ENCODE measurements around the gene KRTAP20-2. TPM values are rescaled to one million over a fixed set of nuclear protein-coding genes. Genes with fewer than 3 reads are reported as not detected.

The KRTAP20-2 gene
- total RNA-seq = not detected
- long read RNA-seq, donor 1 = 0 reads
- long read RNA-seq, donor 2 = 0 reads

DNA sequence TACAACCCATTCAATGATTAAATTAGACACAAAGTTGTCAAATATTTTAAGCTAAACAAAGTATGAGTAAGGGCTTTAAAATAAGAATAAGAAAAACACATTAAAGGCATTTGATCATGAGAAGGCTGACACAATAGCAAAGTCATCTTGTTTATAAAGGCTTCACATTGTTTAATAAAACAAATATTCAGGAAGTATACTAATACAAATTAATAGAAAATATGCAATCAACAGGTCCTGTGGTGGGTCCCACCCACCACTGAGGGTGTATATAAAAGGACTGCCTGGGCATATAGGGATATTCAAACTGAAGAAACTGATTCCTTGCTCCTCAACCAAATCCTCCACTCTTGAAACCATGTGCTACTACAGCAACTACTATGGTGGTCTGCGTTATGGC lies at the start of gene KRTAP20-2:
Gene KRTAP20-2 (plus strand): TSS at position 301 of the 400 bp plus-strand sequence. CDS start 58 bp downstream, at position 359.
- DNase-seq = no peak
- TF ChIP-seq, protein P1, sequence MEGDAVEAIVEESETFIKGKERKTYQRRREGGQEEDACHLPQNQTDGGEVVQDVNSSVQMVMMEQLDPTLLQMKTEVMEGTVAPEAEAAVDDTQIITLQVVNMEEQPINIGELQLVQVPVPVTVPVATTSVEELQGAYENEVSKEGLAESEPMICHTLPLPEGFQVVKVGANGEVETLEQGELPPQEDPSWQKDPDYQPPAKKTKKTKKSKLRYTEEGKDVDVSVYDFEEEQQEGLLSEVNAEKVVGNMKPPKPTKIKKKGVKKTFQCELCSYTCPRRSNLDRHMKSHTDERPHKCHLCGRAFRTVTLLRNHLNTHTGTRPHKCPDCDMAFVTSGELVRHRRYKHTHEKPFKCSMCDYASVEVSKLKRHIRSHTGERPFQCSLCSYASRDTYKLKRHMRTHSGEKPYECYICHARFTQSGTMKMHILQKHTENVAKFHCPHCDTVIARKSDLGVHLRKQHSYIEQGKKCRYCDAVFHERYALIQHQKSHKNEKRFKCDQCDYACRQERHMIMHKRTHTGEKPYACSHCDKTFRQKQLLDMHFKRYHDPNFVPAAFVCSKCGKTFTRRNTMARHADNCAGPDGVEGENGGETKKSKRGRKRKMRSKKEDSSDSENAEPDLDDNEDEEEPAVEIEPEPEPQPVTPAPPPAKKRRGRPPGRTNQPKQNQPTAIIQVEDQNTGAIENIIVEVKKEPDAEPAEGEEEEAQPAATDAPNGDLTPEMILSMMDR (IDR thresholded peaks at IDR 0.05) = no peak
- Histone ChIP-seq H3K4me1 (ENCODE audit: low read depth) (no peaks in the 10 kb centered on the region), H3K9me3 (peaks cover 54% of the 10 kb centered on the region), H3K36me3 (ENCODE audit: low read depth) (no peaks in the 10 kb centered on the region), H3K4me3 (no peak within 1 kb of the TSS)
- ATAC-seq = no peak
- intact Hi-C loops (cut with DNase I, micrococcal nuclease) = no loop called here

GRCh38 chr21:30590297-30590696 lies 44.7 kb upstream of the KRTAP20-2 start, which contains the start of gene KRTAP22-2:
KRTAP22-2 (minus strand) TSS chr21:30590397.
- peaks cover 44% of the 10 kb centered on the region for H3K9me3 ChIP-seq
- intact Hi-C loops (cut with DNase I, micrococcal nuclease) = no loop called here
- TF ChIP-seq, protein P1 (IDR thresholded peaks at IDR 0.05) = no peak
- no peak within 1 kb of the TSS for H3K4me3 ChIP-seq
- H3K36me3 ChIP-seq (ENCODE audit: low read depth) = no peaks in the 10 kb centered on the region
- H3K4me1 ChIP-seq (ENCODE audit: low read depth) = no peaks in the 10 kb centered on the region
- no peak for ATAC-seq
- no peak for DNase-seq

- Histone ChIP-seq H3K4me1 (ENCODE audit: low read depth) (no peaks in the 10 kb centered on the region), H3K36me3 (ENCODE audit: low read depth) (no peaks in the 10 kb centered on the region), H3K4me3 (no peak within 1 kb of the TSS), H3K9me3 (peaks cover 44% of the 10 kb centered on the region)
- DNase-seq (no peak), ATAC-seq (no peak)
- intact Hi-C loops (cut with DNase I, micrococcal nuclease) = no loop called here
- TF ChIP-seq, protein P1 (IDR thresholded peaks at IDR 0.05) = no peak
These were observed 42.9 kb upstream of the KRTAP20-2 start, which contains the start of gene KRTAP6-3 for GRCh38 chr21:30592140-30592539. KRTAP6-3 (plus strand) TSS chr21:30592440; CDS start chr21:30592446, 6 bp downstream.

GRCh38 chr21:30598802-30599201 lies 36.2 kb upstream of the KRTAP20-2 start, which contains the start of gene KRTAP6-2:
KRTAP6-2 (minus strand) TSS chr21:30598902; CDS start chr21:30598874, 28 bp downstream.
- H3K4me1 ChIP-seq (ENCODE audit: low read depth) = no peaks in the 10 kb centered on the region
- H3K4me3 ChIP-seq = no peak within 1 kb of the TSS
- H3K9me3 ChIP-seq = peaks cover 45% of the 10 kb centered on the region
- DNase-seq (no peak), ATAC-seq (no peak)
- H3K36me3 ChIP-seq (ENCODE audit: low read depth) = no peaks in the 10 kb centered on the region
- TF ChIP-seq, protein P1 (IDR thresholded peaks at IDR 0.05) = no peak
- intact Hi-C loops (cut with DNase I, micrococcal nuclease) = no loop called here

DNA sequence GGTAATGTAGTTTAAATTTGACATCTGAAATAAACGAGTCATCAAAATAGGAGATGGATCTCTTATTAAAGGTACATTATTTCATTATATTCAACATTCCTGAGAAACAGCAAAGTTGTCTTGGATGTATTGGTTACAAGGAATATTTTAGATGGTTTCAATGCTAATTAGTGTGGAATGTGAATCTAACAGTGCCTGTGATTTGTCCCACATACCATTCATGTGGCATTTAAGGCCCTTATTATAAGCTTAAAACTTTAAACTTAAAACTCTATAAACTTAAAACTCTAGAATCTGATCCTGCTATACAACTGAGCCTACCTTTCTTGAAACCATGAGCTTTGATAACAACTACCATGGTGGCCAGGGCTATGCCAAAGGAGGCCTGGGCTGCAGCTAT lies 34.2 kb upstream of the KRTAP20-2 start, which contains the start of gene KRTAP22-1:
Gene KRTAP22-1 (plus strand): TSS at position 301 of the 400 bp plus-strand sequence.
- DNase-seq = no peak
- no peaks in the 10 kb centered on the region for H3K36me3 ChIP-seq (ENCODE audit: low read depth)
- no peaks in the 10 kb centered on the region for H3K4me1 ChIP-seq (ENCODE audit: low read depth)
- ATAC-seq = no peak
- intact Hi-C loops (cut with DNase I, micrococcal nuclease) = no loop called here
- H3K4me3 ChIP-seq = no peak within 1 kb of the TSS
- H3K9me3 ChIP-seq = peaks cover 44% of the 10 kb centered on the region
- TF ChIP-seq, protein P1 (IDR thresholded peaks at IDR 0.05) = no peak
